HG03103 (cell line): Measurements from ENCODE around the gene MLH1.
"Not testable (repeated sequence)": the region's sequence is repeated elsewhere in the genome, so short reads cannot be mapped to it uniquely, and the experiment has no call there.

ENCODE experiments used
- ATAC-seq: cut with Tn5 transposase; IDR thresholded peaks from one replicate; pipeline ENCODE4 v1.9.1; 2021; ENCODE audit warnings: low read depth; ENCODE audit not compliant: unreplicated experiment

The MLH1 gene

GRCh38 chr3:37031096-37031682 is 37.9 kb downstream of the MLH1 start:
- ATAC-seq: no peak

- ATAC-seq: no peak
Measured at GRCh38 chr3:37032961-37033360, 39.6 kb downstream of the MLH1 start.

- no peak for ATAC-seq
Measured at GRCh38 chr3:37037352-37037751, 44.0 kb downstream of the MLH1 start.

- ATAC-seq: no peak
Measured at GRCh38 chr3:37039161-37039846, 46.0 kb downstream of the MLH1 start.

GRCh38 chr3:37040231-37040630 is 46.9 kb downstream of the MLH1 start:
- ATAC-seq: no peak

GRCh38 chr3:37041546-37042195 is 48.4 kb downstream of the MLH1 start:
- no peak for ATAC-seq

- ATAC-seq: not testable (repeated sequence)
Measured at GRCh38 chr3:37042712-37043111, 49.4 kb downstream of the MLH1 start.

GRCh38 chr3:37050282-37050681 is 57.0 kb downstream of the MLH1 start:
- ATAC-seq: no peak

- no peak for ATAC-seq
Measured at GRCh38 chr3:37052860-37053259, 59.5 kb downstream of the MLH1 start.

- ATAC-seq: no peak
Measured at GRCh38 chr3:37053337-37053736, 60.0 kb downstream of the MLH1 start.

- no peak for ATAC-seq
Measured at GRCh38 chr3:37053753-37054152, 60.4 kb downstream of the MLH1 start.

- peak; percentile 85 for ATAC-seq
Measured at GRCh38 chr3:37054370-37054769, 61.1 kb downstream of the MLH1 start.

GRCh38 chr3:37055077-37055476 is 61.8 kb downstream of the MLH1 start:
- ATAC-seq: not testable (repeated sequence)

- no peak for ATAC-seq
Measured at GRCh38 chr3:37056826-37057225, 63.5 kb downstream of the MLH1 start.

GRCh38 chr3:37058117-37058516 is 64.8 kb downstream of the MLH1 start:
- no peak for ATAC-seq

- no peak for ATAC-seq
Measured at GRCh38 chr3:37064747-37065146, 71.4 kb downstream of the MLH1 start.

GRCh38 chr3:37067577-37067976 is 74.3 kb downstream of the MLH1 start:
- ATAC-seq: no peak

- no peak for ATAC-seq
Measured at GRCh38 chr3:37068031-37068430, 74.7 kb downstream of the MLH1 start.

GRCh38 chr3:37071921-37072320 is 78.6 kb downstream of the MLH1 start:
- no peak for ATAC-seq

- no peak for ATAC-seq
Measured at GRCh38 chr3:37072892-37073291, 79.6 kb downstream of the MLH1 start.

GRCh38 chr3:37074178-37074577 is 80.9 kb downstream of the MLH1 start:
- ATAC-seq: no peak

- ATAC-seq: no peak
Measured at GRCh38 chr3:37075955-37076354, 82.6 kb downstream of the MLH1 start.
